Right hindlimb (tissue), 1 donor: ENCODE data around the gene HIP1.
"Not testable (repeated sequence)": the region's sequence is repeated elsewhere in the genome, so short reads cannot be mapped to it uniquely, and the experiment has no call there.

ENCODE experiments used
- DNase-seq: peaks from one replicate; pipeline ENCODE4 v3.0.0-alpha.2; 2018

Gene HIP1

GRCh38 chr7:75712517-75713361 lies 26.0 kb downstream of the HIP1 start:
- no peak for DNase-seq

GRCh38 chr7:75711656-75712514 lies 26.9 kb downstream of the HIP1 start:
- DNase-seq = peak; percentile 65

DNA sequence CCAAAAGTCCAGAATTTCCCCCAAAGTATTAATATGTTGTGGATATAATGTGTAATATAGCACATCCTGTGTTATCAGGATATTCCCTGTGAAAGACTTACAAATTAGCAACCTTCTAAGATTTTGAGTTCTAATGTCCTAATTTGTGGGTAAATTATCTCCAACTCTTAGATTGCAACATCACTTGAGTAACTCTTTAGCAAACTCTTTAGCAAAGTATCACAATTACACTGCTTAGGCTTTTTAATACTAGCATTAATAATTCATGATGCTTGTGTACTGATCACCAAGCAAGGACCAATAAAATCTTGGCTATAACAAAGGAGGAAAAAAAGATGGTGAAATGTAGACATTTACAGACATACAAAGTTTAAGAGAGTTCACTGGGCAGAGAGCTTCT lies 27.7 kb downstream of the HIP1 start:
- DNase-seq = no peak

DNA sequence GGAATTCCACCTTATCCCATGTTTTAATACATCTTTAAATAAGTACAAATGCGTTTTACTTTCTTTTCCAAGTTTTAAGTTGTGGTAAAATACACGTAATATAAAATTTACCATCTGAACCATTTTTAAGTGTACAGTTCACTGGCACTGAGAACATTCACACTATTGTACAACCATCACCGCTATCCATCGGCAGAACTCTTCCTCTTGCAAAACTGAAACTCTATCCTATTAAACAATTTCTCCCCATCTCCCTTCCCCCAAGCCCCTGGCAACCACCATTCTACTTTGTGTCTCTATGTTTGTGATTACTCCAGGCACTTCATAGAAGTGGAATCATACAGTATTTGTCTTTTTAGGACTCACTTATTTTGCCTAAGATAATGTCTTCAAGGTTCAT lies 33.8 kb downstream of the HIP1 start:
- DNase-seq = no peak

DNA sequence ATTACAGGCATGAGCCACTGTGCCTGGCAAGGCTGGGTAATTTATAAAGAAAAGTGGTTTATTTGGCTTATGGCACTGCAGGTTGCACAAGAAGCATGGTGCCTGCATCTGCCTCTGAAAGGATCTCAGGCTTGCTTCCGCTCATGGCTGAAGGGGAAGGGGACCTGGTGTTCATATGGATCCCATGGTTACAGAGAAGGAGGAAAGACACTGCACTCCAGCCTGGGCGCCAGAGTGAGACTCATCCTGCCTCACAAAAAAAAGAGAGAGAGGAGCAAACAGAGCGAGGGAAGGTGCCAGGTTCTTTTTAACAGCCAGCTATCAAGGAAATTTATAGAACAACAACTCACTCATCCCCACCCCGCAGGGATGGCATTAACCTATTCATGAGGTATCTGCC lies 36.2 kb downstream of the HIP1 start:
- no peak for DNase-seq

DNA sequence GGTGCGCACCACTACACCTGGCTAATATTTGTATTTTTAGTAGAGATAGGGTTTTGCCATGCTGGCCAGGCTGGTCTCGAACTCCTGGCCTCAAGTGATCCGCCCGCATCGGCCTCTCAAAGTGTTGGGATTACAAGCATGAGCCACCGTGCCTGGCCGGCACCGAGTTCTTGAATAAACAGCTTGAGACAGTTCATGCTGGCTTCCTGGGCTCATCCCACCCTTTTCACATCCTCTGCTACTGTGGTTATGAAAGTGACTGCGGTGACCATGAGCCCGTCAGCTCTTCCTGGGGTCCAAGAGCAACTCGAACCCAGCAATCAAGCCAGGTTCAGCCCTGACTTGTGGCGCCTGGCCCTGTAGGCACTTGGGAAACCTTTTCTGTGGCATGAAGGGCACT lies 38.7 kb downstream of the HIP1 start:
- no peak for DNase-seq

DNA sequence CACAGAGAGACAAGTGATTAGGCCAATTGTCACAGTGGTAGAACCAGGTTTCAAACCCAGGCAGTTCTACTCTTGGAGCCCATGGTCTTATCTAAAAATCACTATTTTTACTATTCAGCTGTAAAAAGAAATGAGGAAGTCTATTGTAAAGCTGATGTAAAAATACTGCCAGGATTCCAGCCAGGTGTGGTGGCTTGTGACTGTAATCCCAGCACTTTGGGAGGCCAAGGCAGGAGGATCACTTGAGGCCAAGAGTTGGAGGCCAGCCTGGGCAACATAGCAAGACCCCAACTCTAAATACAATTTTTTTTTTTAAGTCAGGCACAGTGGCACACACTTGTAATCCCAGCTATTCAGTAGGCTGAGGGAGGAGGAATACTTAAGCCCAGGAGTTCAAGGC lies 40.4 kb downstream of the HIP1 start:
- DNase-seq = no peak

DNA sequence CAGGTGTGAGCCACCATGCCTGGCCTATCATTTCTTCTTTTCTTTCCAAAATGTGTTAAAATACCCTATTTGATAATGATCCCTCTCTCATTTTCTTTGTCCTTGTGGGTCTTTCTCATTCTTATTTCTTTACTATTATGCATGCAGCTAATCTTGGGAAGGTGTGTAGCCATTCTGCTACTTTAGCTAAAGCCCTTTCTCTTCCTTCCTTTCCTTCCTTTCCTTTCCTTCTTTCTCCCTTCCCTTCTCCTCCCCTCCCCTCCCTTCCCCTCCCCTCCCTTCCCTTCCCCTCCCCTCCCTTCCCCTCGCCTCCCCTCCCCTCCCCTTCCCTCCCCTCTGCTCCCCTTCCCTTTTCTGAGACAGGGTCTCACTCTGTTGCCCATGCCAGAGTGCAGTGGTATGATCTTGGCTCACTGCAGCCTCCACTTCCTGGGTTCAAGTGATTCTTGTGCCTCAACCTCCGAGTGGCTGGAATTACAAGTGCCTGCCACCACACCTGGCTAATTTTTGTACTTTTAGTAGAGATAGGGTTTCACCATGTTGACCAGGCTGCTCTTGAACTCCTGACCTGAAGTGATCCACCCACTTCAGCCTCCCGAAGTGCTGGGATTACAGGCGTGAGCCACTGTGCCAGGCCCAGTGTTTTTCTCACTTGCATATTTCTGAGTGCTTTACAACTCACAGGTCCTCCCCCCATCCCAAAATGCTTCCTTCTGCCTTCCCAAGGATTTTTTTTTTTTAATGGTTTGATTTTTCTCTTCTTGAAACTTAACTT lies 42.3 kb downstream of the HIP1 start:
- DNase-seq = no peak

DNA sequence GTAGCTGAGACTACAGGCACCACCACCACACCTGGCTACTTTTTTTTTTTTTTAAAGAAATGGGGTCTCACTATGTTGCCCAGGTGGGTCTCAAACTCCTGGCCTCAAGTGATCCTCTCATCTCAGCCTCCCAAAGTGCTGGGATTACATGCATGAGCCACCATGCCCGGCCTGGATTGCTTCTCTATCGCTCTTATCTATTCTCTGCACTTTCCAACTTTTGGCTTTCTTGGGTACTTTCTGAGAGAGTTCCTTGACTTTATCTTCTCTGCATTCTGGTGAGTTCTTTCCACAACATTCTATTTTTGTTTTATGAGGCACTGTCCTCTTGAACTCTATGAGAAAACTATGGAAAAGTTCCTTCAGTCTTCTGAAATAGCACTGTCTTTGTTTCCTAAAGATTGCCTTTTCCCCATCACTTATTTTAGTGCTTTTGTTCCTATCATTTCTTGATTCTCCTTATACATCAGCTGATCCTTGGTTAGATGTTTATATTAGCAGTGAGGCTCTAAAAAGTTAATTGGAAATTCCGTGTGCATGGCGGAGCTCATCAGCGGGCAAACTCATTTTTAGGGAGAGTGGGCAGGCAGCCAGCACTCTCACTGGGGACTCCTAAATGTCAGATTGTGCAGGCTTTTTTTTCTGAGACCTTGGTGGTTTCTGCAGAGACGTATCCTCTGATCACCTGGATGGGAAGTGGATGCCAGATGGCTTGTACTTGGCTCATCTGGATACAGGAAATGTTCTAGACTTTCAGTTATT lies 43.9 kb downstream of the HIP1 start:
- no peak for DNase-seq

- DNase-seq = not testable (repeated sequence)
These were observed 45.1 kb downstream of the HIP1 start for GRCh38 chr7:75693668-75694067.

DNA sequence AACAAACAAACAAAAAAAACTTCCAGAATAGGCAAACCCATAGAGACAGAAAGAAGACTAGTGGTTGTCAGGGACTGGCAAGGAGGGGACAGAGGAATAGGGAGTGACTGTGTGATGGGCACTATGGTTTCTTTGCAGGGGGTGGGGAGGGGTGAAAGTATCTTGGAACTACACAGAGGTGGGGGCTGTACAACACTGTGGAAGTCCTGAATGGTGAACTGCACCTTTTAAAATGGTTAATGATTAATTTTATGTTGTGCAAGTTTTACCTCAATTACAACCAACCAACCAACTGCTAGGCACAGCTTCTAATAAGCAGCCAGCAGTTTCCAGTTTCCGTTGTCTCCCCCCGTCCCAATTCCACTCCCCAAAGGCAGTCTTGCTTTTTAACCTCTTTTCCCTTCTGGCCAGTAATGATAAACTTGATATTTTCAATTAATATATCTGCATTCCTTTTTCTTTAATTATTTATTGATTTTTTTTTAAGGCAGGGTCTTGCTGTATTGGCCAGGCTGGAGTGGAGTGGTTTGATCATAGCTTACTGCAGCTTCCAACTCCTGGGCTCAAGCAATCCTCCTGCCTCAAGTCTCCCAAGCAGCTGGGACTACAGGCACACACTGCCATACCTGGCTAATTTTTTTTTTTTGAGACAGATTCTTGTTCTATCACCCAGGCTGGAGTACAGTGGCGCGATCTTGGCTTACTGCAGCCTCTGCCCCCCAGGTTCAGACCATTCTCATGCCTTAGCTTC lies 46.8 kb downstream of the HIP1 start:
- no peak for DNase-seq

GRCh38 chr7:75690121-75690523 lies 48.6 kb downstream of the HIP1 start:
- DNase-seq = no peak

GRCh38 chr7:75689246-75690099 lies 49.3 kb downstream of the HIP1 start:
- DNase-seq = no peak

- peak; percentile 84 for DNase-seq
These were observed 50.3 kb downstream of the HIP1 start for GRCh38 chr7:75688200-75689136.

DNA sequence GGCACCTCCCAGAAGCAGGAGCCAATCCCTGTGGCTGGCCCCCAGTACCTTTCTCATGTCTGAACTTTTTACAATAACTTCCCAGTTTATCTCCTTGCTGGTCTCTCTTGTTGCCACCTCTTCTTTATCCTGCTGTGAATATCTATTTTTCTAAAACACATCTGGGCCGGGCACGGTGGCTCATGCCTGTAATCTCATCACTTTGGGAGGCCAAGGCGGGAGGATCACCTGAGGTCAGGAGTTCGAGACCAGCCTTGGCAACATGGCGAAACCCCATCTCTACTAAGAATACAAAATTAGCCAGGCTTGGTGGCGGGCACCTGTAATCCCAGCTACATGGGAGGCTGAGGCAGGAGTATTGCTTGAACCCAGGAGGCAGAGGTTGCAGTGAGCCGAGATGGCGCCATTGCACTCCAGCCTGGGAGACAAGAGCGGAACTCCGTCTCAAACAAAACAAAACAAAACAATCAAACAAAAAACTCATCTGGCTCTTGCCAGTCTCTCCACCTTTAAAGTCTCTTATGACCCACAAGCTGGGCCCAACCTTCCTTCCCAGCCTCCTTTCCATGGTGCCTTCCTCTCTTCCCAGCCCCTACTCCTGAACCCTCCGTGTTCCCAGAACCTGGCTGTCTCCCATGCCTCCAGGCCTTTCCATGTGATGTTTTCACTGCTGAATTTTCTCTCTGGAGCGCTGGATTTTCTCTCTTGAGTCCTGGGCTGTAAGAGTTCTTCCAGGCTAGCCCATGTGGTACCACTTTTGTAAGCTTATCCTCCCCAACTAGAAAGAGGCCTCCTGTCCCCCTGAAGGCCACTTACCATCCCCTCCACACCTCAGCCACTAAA lies 51.3 kb downstream of the HIP1 start:
- DNase-seq = no peak

- no peak for DNase-seq
These were observed 52.2 kb downstream of the HIP1 start for GRCh38 chr7:75686551-75686950.

DNA sequence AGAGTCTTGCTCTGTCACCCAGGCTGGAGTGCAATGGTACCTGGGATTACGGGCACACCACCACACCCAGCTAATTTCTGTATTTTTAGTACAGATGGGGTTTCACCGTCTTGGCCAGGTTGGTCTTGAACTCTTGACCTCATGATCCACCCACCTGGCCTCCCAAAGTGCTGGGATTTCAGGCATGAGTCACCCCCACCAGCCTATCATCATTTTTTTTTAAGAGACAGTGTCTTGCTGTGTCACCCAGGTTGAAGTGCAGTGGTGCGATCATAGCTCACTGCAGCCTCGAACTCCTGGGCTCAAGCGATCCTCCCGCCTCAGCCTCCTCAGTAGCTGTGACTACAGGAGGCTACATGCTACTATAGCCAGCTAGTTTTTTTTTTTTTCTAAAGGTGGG lies 56.7 kb downstream of the HIP1 start:
- not testable (repeated sequence) for DNase-seq

DNA sequence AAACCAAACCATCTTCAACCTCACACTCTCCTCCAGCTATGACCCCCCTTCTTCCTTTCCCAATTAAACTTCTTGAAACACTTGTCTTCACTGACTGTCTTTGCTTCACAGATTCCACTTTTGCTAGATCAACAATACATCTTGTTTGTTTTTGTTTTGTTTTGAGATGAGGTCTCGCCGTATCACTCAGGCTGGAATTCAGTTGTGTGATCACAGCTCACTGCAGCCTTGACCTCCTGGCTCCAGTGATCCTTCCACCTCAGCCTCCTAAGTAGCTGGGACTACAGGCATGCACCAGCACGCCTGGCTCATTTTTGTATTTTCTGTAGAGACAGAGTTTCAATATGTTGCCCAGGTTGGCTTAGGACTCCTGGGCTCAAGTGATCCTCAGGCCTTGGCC lies 59.7 kb downstream of the HIP1 start:
- no peak for DNase-seq

- DNase-seq = no peak
These were observed 69.2 kb downstream of the HIP1 start for GRCh38 chr7:75669579-75669978.
